Sigmoid colon (tissue), 7 donors: Measurements from ENCODE around the gene IFNG. TPM values are rescaled to one million over a fixed set of nuclear protein-coding genes. Genes with fewer than 3 reads are reported as not detected.
"Not testable (repeated sequence)": the region's sequence is repeated elsewhere in the genome, so short reads cannot be mapped to it uniquely, and the experiment has no call there.

Experiments
- DNase-seq: peaks from one replicate; pipeline ENCODE4 v3.0.0-alpha.2; 2019
- H3K27ac ChIP-seq, 4 donors: fragments of 200-600 bp; sonication (generic); one replicate each; pipeline ENCODE4 v1.5.1; 2016 to 2019; ENCODE audit warnings: mild to moderate bottlenecking in 1 of 4
- H3K27me3 ChIP-seq, 3 donors: fragments of 200-600 bp; sonication (generic); one replicate each; pipeline ENCODE4 v1.5.1; 2019; ENCODE audit warnings: mild to moderate bottlenecking in 1 of 3
- H3K36me3 ChIP-seq, 4 donors: fragments of 200-600 bp; sonication (generic); one replicate each; pipeline ENCODE4 v1.5.1; 2016 to 2019
- H3K4me1 ChIP-seq, 4 donors: fragments of 200-600 bp; sonication (generic); one replicate each; pipeline ENCODE4 v1.5.1; 2017 to 2019
- H3K4me3 ChIP-seq, 4 donors: fragments of 200-600 bp; sonication (generic); one replicate each; pipeline ENCODE4 v1.5.1; 2017 to 2019; ENCODE audit warnings: mild to moderate bottlenecking in 2 of 4, moderate library complexity in 1 of 4
- H3K9me3 ChIP-seq, 4 donors: fragments of 200-600 bp in 3 of 4; sonication (generic) in 3 of 4; one replicate each; pipeline versions ENCODE4 v1.5.1 to v1.6.1; 2013 to 2019
- EP300 ChIP-seq, 4 donors: sonication (generic); formaldehyde crosslinking; IDR thresholded peaks; one replicate each; pipeline ENCODE4 v1.6.1; 2017; ENCODE audit warnings: antibody characterized with exemption in 4 of 4
- POLR2A ChIP-seq, 2 donors: fragments of 450-650 bp; IDR thresholded peaks; one replicate each; pipeline ENCODE4 v1.6.1; 2016; ENCODE audit warnings: antibody characterized with exemption in 2 of 2, mild to moderate bottlenecking in 2 of 2, moderate library complexity in 2 of 2
- POLR2AphosphoS5 ChIP-seq, 4 donors: sonication (generic); formaldehyde crosslinking; IDR thresholded peaks; one replicate each; pipeline ENCODE4 v1.6.1; 2017; ENCODE audit warnings: antibody characterized with exemption in 4 of 4
- WGBS, 2 donors: extraction: QIAGEN DNeasy Blood & Tissue Kit; methylation state at CpG; one replicate each; pipeline ENCODE4 v1.1.7; 2013; 5-methylcytosine and 5-hydroxymethylcytosine counted together
- intact Hi-C: fragments of 100-400 bp; cut with DNase I; formaldehyde crosslinking; loops from one replicate; pipeline ENCODE4 v1.15.1; 2023
- polyA plus RNA-seq, 3 donors: library from polyadenylated mRNA; stranded (reverse); fragments of 200-250 nt; gene quantifications; one replicate each; pipeline ENCODE4 v1.2.3, GENCODE V29; 2013
- total RNA-seq, 4 donors: library from RNA; depleted of rRNA; stranded (reverse); fragments of >200 nt; gene quantifications; one replicate each; pipeline ENCODE4 v1.1.0, GENCODE V29; 2016
- TF ChIP-seq, protein P1 (sequence below), 4 experiments: fragments of 450-650 bp in 3 of 4; fragments of 200-600 bp in 1 of 4; IDR thresholded peaks; one replicate each; pipeline ENCODE4 v1.5.1; 2016 to 2019; ENCODE audit warnings: antibody characterized with exemption in 4 of 4, mild to moderate bottlenecking in 3 of 4, moderate library complexity in 2 of 4
- donor health status: healthy with polysubstance abuse.
- donor health status: Bipolar disorder and iron deficiency.
- donor health status: healthy.

IFNG gene
- total and polyA plus RNA-seq, 7 donors: 1.2 TPM; not detected in 6

DNA sequence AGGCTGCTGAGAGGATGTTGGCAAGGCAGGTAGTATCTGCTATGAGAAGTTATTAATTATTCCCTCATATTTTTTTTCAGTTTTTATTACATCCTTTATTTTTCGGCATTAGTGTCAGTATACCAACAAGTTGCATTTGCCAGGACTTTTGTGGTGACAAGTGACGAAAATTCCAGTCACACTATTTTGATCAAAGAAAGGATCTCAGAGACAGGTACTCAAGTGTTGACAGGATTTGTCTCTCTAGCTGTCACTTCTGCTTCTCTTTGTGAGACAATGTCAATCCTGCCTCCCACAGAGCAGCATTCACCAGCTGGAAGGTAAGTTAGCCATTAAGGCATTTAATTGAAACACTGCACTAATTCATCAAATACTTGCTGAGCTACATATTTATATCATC, 18.0 kb upstream of the IFNG start:
- Histone ChIP-seq H3K9me3 (no peaks in the 10 kb centered on the region), H3K36me3 (no peaks in the 10 kb centered on the region), H3K4me3 (no peak overlapping the region), H3K27ac (no peak overlapping the region), H3K27me3 (no peaks in the 10 kb centered on the region), H3K4me1 (peaks cover 0 to 7% (median 3%) of the 10 kb centered on the region in 4 donors)
- WGBS, 2 donors: 83 to 90% methylated on average over 2 of the region's 2 CpGs
- DNase-seq: no peak
- TF ChIP-seq EP300 (IDR thresholded peaks at IDR 0.05) (no peak), POLR2A (IDR thresholded peaks at IDR 0.05) (no peak), POLR2AphosphoS5 (IDR thresholded peaks at IDR 0.05) (no peak)
- TF ChIP-seq, protein P1, sequence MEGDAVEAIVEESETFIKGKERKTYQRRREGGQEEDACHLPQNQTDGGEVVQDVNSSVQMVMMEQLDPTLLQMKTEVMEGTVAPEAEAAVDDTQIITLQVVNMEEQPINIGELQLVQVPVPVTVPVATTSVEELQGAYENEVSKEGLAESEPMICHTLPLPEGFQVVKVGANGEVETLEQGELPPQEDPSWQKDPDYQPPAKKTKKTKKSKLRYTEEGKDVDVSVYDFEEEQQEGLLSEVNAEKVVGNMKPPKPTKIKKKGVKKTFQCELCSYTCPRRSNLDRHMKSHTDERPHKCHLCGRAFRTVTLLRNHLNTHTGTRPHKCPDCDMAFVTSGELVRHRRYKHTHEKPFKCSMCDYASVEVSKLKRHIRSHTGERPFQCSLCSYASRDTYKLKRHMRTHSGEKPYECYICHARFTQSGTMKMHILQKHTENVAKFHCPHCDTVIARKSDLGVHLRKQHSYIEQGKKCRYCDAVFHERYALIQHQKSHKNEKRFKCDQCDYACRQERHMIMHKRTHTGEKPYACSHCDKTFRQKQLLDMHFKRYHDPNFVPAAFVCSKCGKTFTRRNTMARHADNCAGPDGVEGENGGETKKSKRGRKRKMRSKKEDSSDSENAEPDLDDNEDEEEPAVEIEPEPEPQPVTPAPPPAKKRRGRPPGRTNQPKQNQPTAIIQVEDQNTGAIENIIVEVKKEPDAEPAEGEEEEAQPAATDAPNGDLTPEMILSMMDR (IDR thresholded peaks at IDR 0.05): no peak
- intact Hi-C loops: no loop called here

DNA sequence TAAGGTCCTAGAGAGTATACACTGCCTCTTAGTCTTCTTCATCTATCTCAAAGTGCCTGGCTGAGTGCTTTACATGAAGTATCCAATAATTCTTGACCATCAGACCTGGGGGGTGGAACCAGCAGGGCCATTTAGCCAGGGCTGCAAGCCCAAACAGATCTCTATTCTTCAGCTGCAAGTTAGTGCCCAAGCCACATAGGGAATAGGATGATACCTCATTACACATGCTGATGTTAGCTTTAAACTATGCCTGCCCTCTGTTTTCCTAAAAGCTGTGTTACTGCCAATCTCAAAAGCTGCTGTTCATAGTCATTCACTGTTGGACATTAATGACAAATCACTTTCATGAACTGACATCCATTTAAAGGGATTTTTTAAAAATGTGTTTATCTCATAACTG, 16.7 kb upstream of the IFNG start:
- H3K9me3 ChIP-seq: no peaks in the 10 kb centered on the region
- no peak overlapping the region for H3K4me3 ChIP-seq
- H3K36me3 ChIP-seq: no peaks in the 10 kb centered on the region
- H3K4me1 ChIP-seq: peaks cover 0 to 7% (median 3%) of the 10 kb centered on the region in 4 donors
- intact Hi-C loops: no loop called here
- TF ChIP-seq POLR2AphosphoS5 (IDR thresholded peaks at IDR 0.05): no peak
- TF ChIP-seq POLR2A (IDR thresholded peaks at IDR 0.05): no peak
- TF ChIP-seq, protein P1 (IDR thresholded peaks at IDR 0.05): no peak
- TF ChIP-seq EP300 (IDR thresholded peaks at IDR 0.05): no peak
- no peak overlapping the region for H3K27ac ChIP-seq
- no peaks in the 10 kb centered on the region for H3K27me3 ChIP-seq
- no peak for DNase-seq

DNA sequence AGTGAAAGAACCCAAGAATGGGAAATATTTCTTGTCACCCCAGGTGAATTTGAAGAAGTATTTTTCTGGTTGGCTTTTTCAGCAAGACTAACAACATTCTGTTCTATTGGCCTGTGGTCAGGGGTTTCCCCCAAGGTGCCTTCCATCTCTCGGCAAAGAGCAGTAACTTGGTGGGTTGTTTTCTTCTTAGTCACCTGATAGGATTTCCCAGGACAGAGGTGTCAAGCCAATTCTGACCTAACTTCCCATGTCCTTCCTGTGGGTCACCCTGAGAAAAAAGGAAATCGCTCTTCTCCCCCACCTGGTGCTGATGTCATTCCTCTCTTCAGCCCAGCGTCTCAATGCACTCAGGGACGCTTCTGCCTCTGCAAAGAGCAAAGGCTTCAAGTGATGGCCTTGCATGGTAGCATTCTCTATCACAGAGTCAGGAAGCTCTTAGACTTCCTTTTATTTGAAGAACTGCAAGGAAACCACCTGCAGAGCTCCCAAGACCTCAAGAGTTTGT, 16.1 kb upstream of the IFNG start:
- DNase-seq: no peak
- no peak overlapping the region for H3K4me3 ChIP-seq
- H3K27me3 ChIP-seq: no peaks in the 10 kb centered on the region
- WGBS, 2 donors: 40 to 63% methylated on average over 4 of the region's 4 CpGs
- intact Hi-C loops: no loop called here
- no peaks in the 10 kb centered on the region for H3K9me3 ChIP-seq
- TF ChIP-seq POLR2A (IDR thresholded peaks at IDR 0.05) (no peak), POLR2AphosphoS5 (IDR thresholded peaks at IDR 0.05) (no peak), EP300 (IDR thresholded peaks at IDR 0.05) (no peak)
- TF ChIP-seq, protein P1 (IDR thresholded peaks at IDR 0.05): no peak
- H3K27ac ChIP-seq: no peak overlapping the region
- H3K36me3 ChIP-seq: no peaks in the 10 kb centered on the region
- peaks cover 0 to 7% (median 3%) of the 10 kb centered on the region in 4 donors for H3K4me1 ChIP-seq

DNA sequence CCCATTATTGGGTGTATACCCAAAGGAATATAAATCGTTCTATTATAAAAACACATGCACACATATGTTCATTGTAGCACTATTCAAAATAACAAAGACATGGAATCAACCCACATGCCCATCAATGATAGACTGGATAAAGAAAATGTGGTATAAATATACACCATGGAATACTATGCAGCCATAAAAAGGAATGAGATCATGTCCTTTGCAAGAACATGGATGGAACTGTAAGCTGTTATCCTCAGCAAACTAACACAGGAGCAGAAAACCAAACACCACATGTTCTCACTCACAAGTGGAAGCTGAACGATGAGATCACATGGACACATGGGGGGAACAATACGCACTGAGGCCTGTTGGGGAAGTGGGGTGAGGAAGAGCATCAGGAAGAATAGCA, 15.2 kb upstream of the IFNG start:
- H3K36me3 ChIP-seq, H3K4me3 ChIP-seq, H3K9me3 ChIP-seq, DNase-seq, intact Hi-C loops, H3K4me1 ChIP-seq, H3K27me3 ChIP-seq, H3K27ac ChIP-seq: not testable (repeated sequence)
- 93 to 94% methylated on average over 3 of the region's 3 CpGs for WGBS, 2 donors

DNA sequence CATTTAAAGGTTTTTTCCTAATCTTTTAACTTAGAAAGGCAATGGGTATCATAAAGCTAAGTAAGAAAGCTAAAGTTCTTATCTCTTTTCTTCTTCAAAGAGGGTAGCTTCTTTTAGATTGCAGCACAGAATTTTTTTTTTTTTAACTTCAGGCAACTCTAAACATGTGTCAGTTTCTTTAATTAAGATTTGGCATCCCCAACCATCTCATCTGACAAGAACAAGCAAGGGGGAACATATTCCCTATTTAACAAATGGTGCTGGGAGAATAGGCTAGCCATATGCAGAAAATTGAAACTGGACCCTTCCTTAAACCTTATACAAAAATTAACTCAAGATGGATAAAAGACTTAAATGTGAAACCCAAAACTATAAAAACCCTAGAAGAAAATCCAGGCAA, 14.3 kb upstream of the IFNG start:
- no peak for TF ChIP-seq POLR2AphosphoS5 (IDR thresholded peaks at IDR 0.05)
- TF ChIP-seq POLR2A (IDR thresholded peaks at IDR 0.05): no peak
- TF ChIP-seq, protein P1 (IDR thresholded peaks at IDR 0.05): no peak
- no peak for TF ChIP-seq EP300 (IDR thresholded peaks at IDR 0.05)
- DNase-seq: no peak
- Histone ChIP-seq H3K4me3 (no peak overlapping the region), H3K36me3 (no peaks in the 10 kb centered on the region), H3K4me1 (peaks cover 0 to 7% (median 3%) of the 10 kb centered on the region in 4 donors), H3K9me3 (no peaks in the 10 kb centered on the region), H3K27me3 (no peaks in the 10 kb centered on the region), H3K27ac (no peak overlapping the region)
- intact Hi-C loops: no loop called here
